CD4-positive, alpha-beta T cell treated with Interleukin-15 for 1 hour (primary cell): ENCODE measurements around the gene SLC35E3.
A peak's percentile ranks its signal among the peaks of the same experiment; 100 is the strongest.

Experiments
- DNase-seq: peaks from one replicate; pipeline ENCODE4 v3.0.0-alpha.2; 2020

SLC35E3 gene

GRCh38 chr12:68745904-68746571 lies at the start of gene SLC35E3:
SLC35E3 (plus strand) TSS chr12:68746176; CDS start chr12:68746378, 202 bp downstream.
- DNase-seq = peak; percentile 92

- DNase-seq = no peak
These were observed 46.5 kb upstream of the SLC35E3 start for GRCh38 chr12:68699486-68699885.

- no peak for DNase-seq
These were observed 18.2 kb upstream of the SLC35E3 start for GRCh38 chr12:68727776-68728175.

GRCh38 chr12:68733661-68734071 lies 12.3 kb upstream of the SLC35E3 start:
- DNase-seq = no peak

GRCh38 chr12:68739891-68740290 lies 6.1 kb upstream of the SLC35E3 start:
- no peak for DNase-seq

GRCh38 chr12:68743356-68743755 lies 2.6 kb upstream of the SLC35E3 start:
- no peak for DNase-seq

GRCh38 chr12:68745376-68745903 lies 536 bp upstream of the SLC35E3 start:
- no peak for DNase-seq

GRCh38 chr12:68746572-68747180 lies 700 bp downstream of the SLC35E3 start:
- DNase-seq = peak; percentile 30

GRCh38 chr12:68749443-68749842 lies 3.5 kb downstream of the SLC35E3 start:
- no peak for DNase-seq

GRCh38 chr12:68749861-68750260 lies 3.9 kb downstream of the SLC35E3 start:
- DNase-seq = no peak

- no peak for DNase-seq
These were observed 4.5 kb downstream of the SLC35E3 start for GRCh38 chr12:68750506-68750905.

GRCh38 chr12:68755536-68756243 lies 9.7 kb downstream of the SLC35E3 start:
- DNase-seq = no peak

- DNase-seq = no peak
These were observed 13.9 kb downstream of the SLC35E3 start for GRCh38 chr12:68759852-68760251.

GRCh38 chr12:68760806-68761441 lies 14.9 kb downstream of the SLC35E3 start:
- no peak for DNase-seq

- no peak for DNase-seq
These were observed 15.5 kb downstream of the SLC35E3 start for GRCh38 chr12:68761442-68761812.

- DNase-seq = no peak
These were observed 16.1 kb downstream of the SLC35E3 start for GRCh38 chr12:68761901-68762630.

GRCh38 chr12:68762691-68763090 lies 16.7 kb downstream of the SLC35E3 start:
- no peak for DNase-seq

- no peak for DNase-seq
These were observed 19.7 kb downstream of the SLC35E3 start for GRCh38 chr12:68765696-68766095.

GRCh38 chr12:68766646-68767045 lies 20.7 kb downstream of the SLC35E3 start:
- DNase-seq = no peak

GRCh38 chr12:68767191-68767590 lies 21.2 kb downstream of the SLC35E3 start:
- DNase-seq = no peak

- DNase-seq = no peak
These were observed 22.5 kb downstream of the SLC35E3 start for GRCh38 chr12:68768431-68768939.

- no peak for DNase-seq
These were observed 24.0 kb downstream of the SLC35E3 start for GRCh38 chr12:68769941-68770340.
